DMS153 treated with DMSO at 0.1 percent for 48 hours (cell line): Measurements from ENCODE around the gene C4BPA.

Source experiments
- DNase-seq: peaks from one replicate; lab custom pipeline; 2025; ENCODE audit not compliant: unreplicated experiment; lab: John Stamatoyannopoulos, UW

Gene C4BPA

DNA sequence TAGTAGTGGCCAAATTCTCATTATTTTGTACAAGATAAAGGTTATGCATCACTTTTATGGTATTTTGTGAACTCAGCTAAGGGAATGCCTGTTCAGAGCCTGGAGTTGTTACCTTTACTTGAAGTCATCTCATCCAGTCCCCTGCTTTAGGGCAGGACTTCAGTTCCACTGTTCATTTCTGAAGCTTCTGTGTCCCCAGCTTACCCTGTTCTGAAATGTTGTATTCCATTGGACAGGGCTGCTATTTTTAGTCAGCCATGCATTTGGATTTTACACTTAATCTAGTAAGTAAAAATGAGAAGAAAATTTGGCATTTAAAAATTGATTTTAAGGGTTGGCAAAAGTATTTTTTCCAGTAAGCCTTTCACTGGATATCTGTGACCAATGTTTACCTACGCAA is 27.0 kb upstream of the C4BPA start:
- no peak for DNase-seq

- DNase-seq = peak; percentile 89
Observed at GRCh38 chr1:207077470-207078377, 26.3 kb upstream of the C4BPA start.

DNA sequence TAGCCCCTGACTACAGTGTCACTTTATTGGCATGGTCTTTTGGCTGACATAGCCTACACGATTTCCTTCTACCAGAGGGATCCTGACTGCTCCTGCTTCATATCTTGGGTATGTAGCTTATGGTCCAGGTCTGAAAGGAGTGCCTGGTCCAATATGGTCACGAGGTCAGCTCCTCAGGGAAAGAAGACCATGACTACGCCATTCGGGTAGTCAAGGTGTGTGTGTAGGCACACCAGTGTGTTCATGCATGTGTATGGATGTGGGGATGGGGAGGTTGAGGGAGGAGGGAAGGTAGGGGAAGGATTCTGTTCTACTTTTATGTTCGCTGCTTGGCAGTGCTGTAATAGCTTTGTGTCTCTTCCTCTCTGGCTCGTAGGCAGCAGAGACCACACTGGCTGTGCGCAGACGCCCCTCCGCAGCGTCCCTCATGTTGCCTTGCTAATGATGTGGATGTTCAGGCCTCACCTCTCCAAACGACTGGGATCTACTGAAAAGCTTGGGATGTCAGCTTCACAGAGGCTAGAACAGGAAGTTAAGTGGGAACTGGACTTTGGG is 25.4 kb upstream of the C4BPA start:
- no peak for DNase-seq

DNA sequence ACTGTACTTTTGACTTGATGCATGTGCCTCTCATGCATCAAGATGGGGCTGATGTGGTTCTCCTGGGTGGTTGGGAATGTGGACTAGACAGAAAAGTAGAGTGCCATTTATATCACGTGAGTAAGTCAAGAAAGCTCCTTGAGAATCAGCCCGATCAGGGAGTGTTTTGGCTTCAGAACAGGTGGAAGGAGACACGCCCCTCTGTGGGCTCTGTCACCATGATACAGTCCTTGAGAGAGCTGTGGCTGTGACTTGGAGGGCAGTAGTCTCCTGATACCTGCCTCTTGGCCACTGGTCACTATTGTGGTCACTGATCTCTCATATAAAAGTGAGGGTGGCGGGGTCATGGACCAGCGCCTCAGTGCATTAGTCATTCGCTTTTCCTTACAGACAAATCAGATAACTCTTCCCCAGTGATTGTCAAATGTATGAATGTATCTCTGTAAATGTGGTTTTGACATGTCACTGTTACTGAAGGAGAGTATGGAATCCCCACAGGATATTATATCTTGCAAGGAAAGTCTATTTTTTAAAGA is 24.3 kb upstream of the C4BPA start:
- DNase-seq = no peak

DNA sequence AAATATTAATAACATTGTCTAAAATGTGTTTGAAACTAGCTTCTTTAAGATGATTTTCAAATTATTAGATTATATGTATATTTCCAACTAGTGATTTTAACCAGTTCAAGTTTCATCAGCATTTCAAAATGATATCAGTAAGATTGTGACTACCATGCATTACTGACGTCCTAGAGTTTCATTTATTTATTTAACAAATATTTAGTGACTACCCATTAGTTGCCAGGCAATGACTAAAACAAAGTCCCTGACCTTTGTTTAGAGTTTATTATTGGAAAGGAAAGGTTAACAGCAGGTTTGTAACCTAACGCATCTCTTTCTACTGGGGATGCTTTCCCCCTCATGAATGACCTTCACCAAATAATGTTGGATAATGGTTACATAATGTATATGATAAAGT is 22.9 kb upstream of the C4BPA start:
- DNase-seq = no peak

- no peak for DNase-seq
Observed at GRCh38 chr1:207081806-207082205, 22.2 kb upstream of the C4BPA start.

GRCh38 chr1:207084232-207084631 is 19.8 kb upstream of the C4BPA start:
- no peak for DNase-seq

- DNase-seq = peak; percentile 73
Observed at GRCh38 chr1:207084701-207085180, 19.3 kb upstream of the C4BPA start.

DNA sequence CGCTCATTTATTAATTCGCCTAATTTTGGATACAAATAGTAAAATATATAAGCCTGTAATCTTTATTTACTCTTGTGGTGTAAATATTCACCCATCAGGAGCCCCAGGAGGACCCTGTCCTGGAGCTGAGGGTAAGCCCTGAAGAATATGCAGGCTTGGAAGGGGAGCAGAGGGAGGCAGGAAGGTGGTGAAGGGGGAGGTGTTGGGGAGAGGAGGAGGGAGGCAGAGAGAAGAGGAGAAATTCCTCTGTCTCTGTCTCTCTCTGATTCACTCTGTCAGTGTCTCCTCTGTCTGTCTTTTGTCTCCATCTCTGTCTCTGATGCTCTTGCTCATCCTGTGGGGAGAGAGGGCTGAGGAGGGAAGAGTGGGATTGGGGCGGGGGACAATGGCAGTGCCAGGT is 18.1 kb upstream of the C4BPA start:
- DNase-seq = no peak

- no peak for DNase-seq
Observed at GRCh38 chr1:207088161-207088560, 15.9 kb upstream of the C4BPA start.

DNA sequence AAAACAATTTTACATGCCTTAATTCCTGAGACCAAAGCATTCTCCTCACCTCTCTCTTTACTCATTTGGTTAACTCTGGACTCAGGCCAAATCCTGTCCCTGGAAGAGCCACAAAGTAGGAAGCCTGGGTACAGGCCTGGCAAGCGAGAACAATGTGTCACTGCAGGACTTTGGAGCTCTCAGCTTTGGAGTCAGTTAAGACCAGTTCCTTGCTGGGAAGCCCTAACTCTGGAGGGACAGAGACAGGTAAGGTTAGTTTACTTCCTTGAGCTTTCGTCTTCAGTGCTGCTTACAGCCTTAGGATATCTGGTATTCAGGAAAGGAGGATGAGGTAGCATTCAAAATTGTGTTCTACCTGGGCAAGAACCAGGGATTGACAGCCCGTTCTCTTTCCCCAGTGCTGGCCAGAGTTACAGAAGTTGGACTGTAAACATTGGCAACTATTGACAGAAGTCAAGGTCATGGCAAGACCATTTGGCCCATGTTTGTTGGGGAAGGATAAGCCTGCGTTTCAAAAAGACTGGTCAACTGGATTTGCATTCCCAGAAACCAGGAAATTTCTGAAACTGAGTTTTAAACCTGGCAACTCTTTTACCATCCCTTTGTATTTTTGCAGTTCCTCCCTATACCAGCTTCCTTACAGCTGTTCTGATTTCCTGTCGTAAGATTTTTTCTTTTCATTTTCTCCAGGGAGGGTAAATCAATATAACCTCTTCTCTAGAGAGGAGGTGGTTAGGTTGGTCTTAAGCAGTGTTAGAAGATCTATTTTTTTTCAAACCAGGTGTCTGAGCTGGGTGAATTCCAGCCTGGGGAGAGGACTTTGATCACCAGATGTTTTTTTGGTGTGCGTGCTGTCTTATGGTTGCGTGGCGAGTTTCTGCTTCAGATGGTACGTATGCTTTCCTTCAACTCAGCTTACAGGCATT is 15.1 kb upstream of the C4BPA start, which contains the start of gene C4BPB:
Gene C4BPB (plus strand): TSS at position 160 of the 926 bp plus-strand sequence. CDS start 672 bp downstream, at position 832.
- no peak for DNase-seq

GRCh38 chr1:207089627-207090355 is 14.2 kb upstream of the C4BPA start:
- no peak for DNase-seq

GRCh38 chr1:207091200-207091908 is 12.7 kb upstream of the C4BPA start:
- no peak for DNase-seq

- no peak for DNase-seq
Observed at GRCh38 chr1:207093944-207094343, 10.1 kb upstream of the C4BPA start.

DNA sequence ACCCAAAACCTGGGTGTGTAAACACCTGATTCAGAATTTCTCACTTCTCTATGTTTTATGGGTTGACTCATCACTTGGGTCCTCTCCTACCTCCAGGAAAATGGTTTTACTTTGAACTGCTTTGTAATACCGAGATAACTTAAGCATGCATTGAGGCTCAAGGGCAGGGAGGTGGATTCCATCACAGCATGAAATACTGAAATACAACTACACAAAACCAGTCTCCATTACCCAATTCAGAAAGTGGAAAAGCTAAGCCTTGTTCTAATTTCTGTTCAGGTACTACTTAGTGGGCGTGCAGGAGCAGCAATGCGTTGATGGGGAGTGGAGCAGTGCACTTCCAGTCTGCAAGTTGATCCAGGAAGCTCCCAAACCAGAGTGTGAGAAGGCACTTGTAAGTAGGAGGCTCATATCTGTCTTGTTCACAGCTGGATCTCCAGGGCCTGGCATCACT is 6.1 kb upstream of the C4BPA start:
- DNase-seq = no peak

DNA sequence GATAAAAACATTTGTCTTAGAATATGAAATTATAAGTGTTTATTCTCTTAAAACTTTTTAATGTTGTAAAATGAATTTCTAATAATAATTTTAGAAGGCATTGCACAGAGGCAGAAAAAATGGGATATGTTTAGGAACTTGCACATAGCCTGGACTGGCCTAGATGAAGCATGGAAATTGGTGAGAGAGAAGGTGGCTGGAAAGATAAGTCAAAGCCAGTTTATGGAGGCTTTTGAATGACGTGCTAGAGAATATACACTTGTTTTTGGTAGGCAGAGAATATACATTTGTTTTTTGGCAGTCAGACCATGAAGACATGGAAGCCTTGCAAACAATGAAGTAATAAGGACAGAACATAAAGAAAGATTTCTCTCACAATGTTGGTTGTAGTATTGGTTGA is 2.3 kb upstream of the C4BPA start:
- DNase-seq = no peak

- no peak for DNase-seq
Observed at GRCh38 chr1:207102146-207102545, 1.9 kb upstream of the C4BPA start.

DNA sequence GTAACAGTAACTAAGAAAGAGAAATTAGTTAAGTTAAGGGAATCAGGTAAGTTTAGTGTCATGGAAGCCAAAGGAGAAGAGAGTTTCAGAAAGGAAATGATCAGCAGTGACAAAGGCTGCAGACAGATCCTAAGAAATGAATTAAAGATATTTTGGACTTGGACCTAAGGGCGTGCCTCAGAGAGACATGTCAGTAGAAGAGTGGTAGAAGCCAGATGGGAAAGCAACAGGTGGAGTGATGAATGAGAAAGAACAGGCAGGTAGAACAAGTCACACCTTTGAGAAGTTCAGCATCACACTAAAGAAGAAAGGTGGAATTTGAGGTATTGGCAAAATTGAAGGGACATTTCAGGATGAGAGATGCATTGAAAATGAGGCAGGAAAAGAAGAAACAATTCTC is 1.4 kb upstream of the C4BPA start:
- no peak for DNase-seq

- DNase-seq = no peak
Observed at GRCh38 chr1:207109004-207109403, 5.0 kb downstream of the C4BPA start.
